Muscle layer of duodenum (tissue), 2 donors: Measurements from ENCODE around the gene CD84.
A peak's percentile ranks its signal among the peaks of the same experiment; 100 is the strongest.

Experiments used
- H3K27ac ChIP-seq: one replicate; pipeline ENCODE4 v1.7.0; 2013; ENCODE audit warnings: mild to moderate bottlenecking, low read length
- H3K27me3 ChIP-seq: one replicate; pipeline ENCODE4 v1.7.0; 2013; ENCODE audit warnings: low read depth, mild to moderate bottlenecking, control low read depth, low read length
- H3K36me3 ChIP-seq, 2 donors: one replicate each; pipeline ENCODE4 v1.7.0; 2013; ENCODE audit warnings: low read length in 2 of 2, control low read depth in 1 of 2, mild to moderate bottlenecking in 1 of 2; ENCODE audit not compliant: insufficient read depth in 2 of 2, control insufficient read depth in 1 of 2
- H3K4me1 ChIP-seq, 2 donors: one replicate each; pipeline ENCODE4 v1.7.0; 2013; ENCODE audit warnings: low read length in 2 of 2, mild to moderate bottlenecking in 2 of 2, control low read depth in 1 of 2, moderate library complexity in 1 of 2; ENCODE audit not compliant: insufficient read depth in 2 of 2, control insufficient read depth in 1 of 2
- H3K4me3 ChIP-seq, 2 donors: one replicate each; pipeline ENCODE4 v1.7.0; 2013; ENCODE audit warnings: low read length in 2 of 2, low read depth in 1 of 2, mild to moderate bottlenecking in 1 of 2
- H3K9me3 ChIP-seq, 2 donors: one replicate each; pipeline ENCODE4 v1.7.0; 2013; ENCODE audit warnings: low read length in 2 of 2, control low read depth in 1 of 2, mild to moderate bottlenecking in 1 of 2; ENCODE audit not compliant: control insufficient read depth in 1 of 2
- donor health status: healthy.

Gene CD84

GRCh38 chr1:160548960-160549664, 30.2 kb downstream of the CD84 start:
- Histone ChIP-seq H3K27ac (no peak overlapping the region), H3K4me1 (no peaks in the 10 kb centered on the region), H3K36me3 (no peaks in the 10 kb centered on the region), H3K9me3 (no peaks in the 10 kb centered on the region), H3K4me3 (no peak overlapping the region), H3K27me3 (no peaks in the 10 kb centered on the region)

GRCh38 chr1:160548183-160548582, 31.1 kb downstream of the CD84 start:
- no peak overlapping the region for H3K4me3 ChIP-seq
- H3K27me3 ChIP-seq = no peaks in the 10 kb centered on the region
- H3K36me3 ChIP-seq = no peaks in the 10 kb centered on the region
- H3K4me1 ChIP-seq = no peaks in the 10 kb centered on the region
- no peak overlapping the region for H3K27ac ChIP-seq
- H3K9me3 ChIP-seq = no peaks in the 10 kb centered on the region

- H3K36me3 ChIP-seq = no peaks in the 10 kb centered on the region
- H3K4me3 ChIP-seq = no peak overlapping the region
- H3K9me3 ChIP-seq = no peaks in the 10 kb centered on the region
- H3K4me1 ChIP-seq = no peaks in the 10 kb centered on the region
- no peak overlapping the region for H3K27ac ChIP-seq
- no peaks in the 10 kb centered on the region for H3K27me3 ChIP-seq
Measured at GRCh38 chr1:160547422-160547821, 31.9 kb downstream of the CD84 start.

- Histone ChIP-seq H3K4me1 (no peaks in the 10 kb centered on the region), H3K27ac (no peak overlapping the region)
Measured at GRCh38 chr1:160546942-160547341, 32.4 kb downstream of the CD84 start.

GRCh38 chr1:160544647-160545046, 34.6 kb downstream of the CD84 start:
- H3K9me3 ChIP-seq = no peaks in the 10 kb centered on the region
- H3K4me3 ChIP-seq = no peak overlapping the region

More at GRCh38 chr1:160546942-160547341, 32.4 kb downstream of the CD84 start:
- Histone ChIP-seq H3K27me3 (no peaks in the 10 kb centered on the region), H3K36me3 (no peaks in the 10 kb centered on the region), H3K9me3 (no peaks in the 10 kb centered on the region), H3K4me3 (no peak overlapping the region)

GRCh38 chr1:160542303-160542945, 36.9 kb downstream of the CD84 start:
- Histone ChIP-seq H3K4me3 (no peak overlapping the region), H3K4me1 (peaks cover 0 to 6% of the 10 kb centered on the region in 2 donors), H3K27me3 (no peaks in the 10 kb centered on the region), H3K9me3 (no peaks in the 10 kb centered on the region), H3K36me3 (no peaks in the 10 kb centered on the region), H3K27ac (no peak overlapping the region)

More at GRCh38 chr1:160544647-160545046, 34.6 kb downstream of the CD84 start:
- no peaks in the 10 kb centered on the region for H3K27me3 ChIP-seq
- no peak overlapping the region for H3K27ac ChIP-seq
- peaks cover 0 to 3% of the 10 kb centered on the region in 2 donors for H3K4me1 ChIP-seq
- H3K36me3 ChIP-seq = no peaks in the 10 kb centered on the region

- H3K4me1 ChIP-seq = peaks cover 0 to 6% of the 10 kb centered on the region in 2 donors
- H3K27ac ChIP-seq = no peak overlapping the region
- no peaks in the 10 kb centered on the region for H3K27me3 ChIP-seq
- H3K9me3 ChIP-seq = no peaks in the 10 kb centered on the region
- H3K4me3 ChIP-seq = no peak overlapping the region
- H3K36me3 ChIP-seq = no peaks in the 10 kb centered on the region
Measured at GRCh38 chr1:160541622-160542302, 37.5 kb downstream of the CD84 start.

- H3K4me1 ChIP-seq = peaks cover 0 to 6% of the 10 kb centered on the region in 2 donors
- peak overlapping the region; percentile 68 for H3K27ac ChIP-seq
- no peak overlapping the region for H3K4me3 ChIP-seq
- H3K27me3 ChIP-seq = no peaks in the 10 kb centered on the region
- no peaks in the 10 kb centered on the region for H3K36me3 ChIP-seq
- no peaks in the 10 kb centered on the region for H3K9me3 ChIP-seq
Measured at GRCh38 chr1:160540859-160541233, 38.5 kb downstream of the CD84 start.

GRCh38 chr1:160539990-160540858, 39.1 kb downstream of the CD84 start:
- peak overlapping the region; percentile 68 for H3K27ac ChIP-seq
- no peaks in the 10 kb centered on the region for H3K27me3 ChIP-seq
- H3K4me3 ChIP-seq = peak overlapping the region in 1 of 2 donors; percentile 17
- H3K4me1 ChIP-seq = peaks cover 0 to 6% of the 10 kb centered on the region in 2 donors
- peaks cover 0 to 1% of the 10 kb centered on the region in 2 donors for H3K9me3 ChIP-seq
- no peaks in the 10 kb centered on the region for H3K36me3 ChIP-seq

- Histone ChIP-seq H3K36me3 (no peaks in the 10 kb centered on the region), H3K4me3 (peak overlapping the region in 1 of 2 donors; percentile 17), H3K4me1 (peaks cover 0 to 6% of the 10 kb centered on the region in 2 donors), H3K27ac (peak overlapping the region; percentile 68), H3K27me3 (no peaks in the 10 kb centered on the region), H3K9me3 (peaks cover 1 to 3% of the 10 kb centered on the region in 2 donors)
Measured at GRCh38 chr1:160539684-160539989, 39.7 kb downstream of the CD84 start.
